SW480 (cell line): ENCODE data around the gene SMCHD1.
"Not testable (repeated sequence)": the region's sequence is repeated elsewhere in the genome, so short reads cannot be mapped to it uniquely, and the experiment has no call there.

Experiments
- DNase-seq: peaks from one replicate; pipeline ENCODE4 v3.0.0-alpha.2; 2016; ENCODE audit warnings: low spot score

The SMCHD1 gene

DNA sequence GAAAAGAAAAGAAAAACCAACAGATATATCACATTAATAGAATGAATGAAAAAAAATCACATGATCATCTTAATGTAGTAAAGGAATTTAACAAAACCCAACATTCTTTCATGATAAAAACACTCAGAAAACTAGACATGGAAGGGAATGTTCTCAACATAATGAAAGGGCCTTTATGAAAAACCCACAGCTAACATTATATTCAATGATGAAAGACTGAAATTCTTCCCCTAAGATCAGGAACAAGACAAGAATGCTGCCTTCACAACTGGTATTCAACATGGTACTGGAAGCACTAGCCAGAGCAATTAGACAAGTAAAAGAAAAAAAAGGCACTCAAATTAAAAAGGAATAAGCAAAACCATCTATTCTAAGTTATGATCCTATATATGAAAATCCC, 162.8 kb downstream of the SMCHD1 start:
- no peak for DNase-seq

DNA sequence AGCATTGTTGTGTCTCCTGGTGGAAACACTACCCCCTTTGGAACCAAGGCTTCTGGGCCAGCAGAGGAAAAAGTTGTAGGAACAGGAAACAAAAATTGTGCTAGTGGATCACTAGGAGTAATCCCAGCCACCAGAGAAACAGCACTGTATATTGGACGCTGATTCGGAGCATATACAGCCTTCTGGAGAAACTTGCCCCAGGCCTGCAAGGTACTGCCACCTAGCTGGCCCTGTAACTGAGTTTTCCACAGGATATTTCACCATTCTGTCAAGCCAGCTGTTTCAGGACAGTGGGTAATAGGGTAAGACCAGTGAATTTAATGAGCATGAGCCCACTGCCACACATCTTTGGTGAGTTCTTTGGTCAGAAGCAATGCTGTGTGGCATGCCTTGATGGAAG, 166.2 kb downstream of the SMCHD1 start:
- no peak for DNase-seq

DNA sequence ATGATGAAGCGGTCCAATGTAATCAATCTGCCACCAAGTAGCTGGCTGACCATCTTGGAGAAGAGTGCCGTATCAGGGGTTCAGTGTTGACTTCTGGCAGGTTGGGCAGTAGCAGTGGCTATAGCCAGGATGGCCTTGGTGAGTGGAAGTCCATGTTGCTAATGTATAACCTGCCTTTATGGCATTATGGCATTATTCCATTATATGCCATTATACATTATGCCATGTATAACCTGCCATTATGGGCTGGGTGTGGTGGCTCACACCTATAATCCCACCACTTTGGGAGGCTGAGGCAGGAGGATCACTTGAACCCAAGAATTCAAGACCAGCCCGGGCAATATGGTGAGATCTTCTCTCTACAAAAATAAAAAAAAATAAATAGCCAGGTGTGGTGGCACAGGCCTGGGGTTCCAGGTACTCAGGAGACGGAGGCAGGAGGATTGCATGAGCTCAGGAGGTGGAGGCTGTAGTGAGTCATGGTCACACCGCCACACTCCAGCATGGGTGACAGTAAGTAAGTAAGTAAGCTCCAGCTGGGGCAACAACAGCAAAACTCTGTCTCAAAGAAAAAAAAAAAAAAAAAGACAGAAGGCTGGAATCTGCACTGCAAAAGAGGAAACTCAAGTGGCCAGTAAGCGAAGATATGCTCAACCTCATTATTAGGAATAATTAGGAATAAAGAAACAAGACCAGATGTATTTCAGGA, 166.8 kb downstream of the SMCHD1 start:
- DNase-seq = no peak

DNA sequence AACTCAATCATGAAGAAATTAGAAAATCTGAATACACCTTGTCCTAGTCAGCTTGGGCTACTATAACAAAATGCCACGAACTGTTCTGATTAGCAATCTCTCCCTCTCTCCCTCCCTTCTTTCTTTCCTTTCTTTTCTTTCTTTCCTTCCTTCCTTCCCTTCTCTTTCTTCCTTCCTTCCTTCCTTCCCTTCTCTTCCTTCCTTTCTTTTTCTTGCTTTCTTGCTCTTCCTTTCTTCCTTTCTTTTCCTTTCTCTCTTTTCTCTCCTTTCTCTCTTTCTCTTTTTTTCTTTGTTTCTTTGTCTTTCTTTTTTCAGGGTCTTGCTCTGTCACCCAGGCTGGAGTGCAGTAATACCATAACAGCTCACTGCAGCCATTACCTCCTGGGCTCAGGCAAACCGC, 167.7 kb downstream of the SMCHD1 start:
- no peak for DNase-seq

DNA sequence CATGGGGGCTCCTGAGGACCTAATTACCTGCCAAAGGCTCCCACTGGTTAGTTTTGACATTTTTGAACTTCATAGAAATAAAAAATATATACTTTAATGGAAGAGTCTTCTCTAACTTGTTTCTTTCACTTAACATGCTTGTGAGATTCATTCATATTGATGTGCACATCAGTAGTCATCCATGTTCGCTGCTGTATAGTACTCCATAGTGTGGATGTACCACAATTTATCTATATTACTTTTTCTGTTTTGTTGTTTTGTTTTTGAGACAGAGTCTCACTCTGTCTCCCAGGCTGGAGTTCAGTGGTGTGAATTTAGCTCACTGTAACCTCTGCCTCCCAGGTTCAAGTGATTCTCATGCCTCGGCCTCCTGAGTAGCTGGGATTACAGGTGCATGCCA, 168.4 kb downstream of the SMCHD1 start:
- DNase-seq = no peak

DNA sequence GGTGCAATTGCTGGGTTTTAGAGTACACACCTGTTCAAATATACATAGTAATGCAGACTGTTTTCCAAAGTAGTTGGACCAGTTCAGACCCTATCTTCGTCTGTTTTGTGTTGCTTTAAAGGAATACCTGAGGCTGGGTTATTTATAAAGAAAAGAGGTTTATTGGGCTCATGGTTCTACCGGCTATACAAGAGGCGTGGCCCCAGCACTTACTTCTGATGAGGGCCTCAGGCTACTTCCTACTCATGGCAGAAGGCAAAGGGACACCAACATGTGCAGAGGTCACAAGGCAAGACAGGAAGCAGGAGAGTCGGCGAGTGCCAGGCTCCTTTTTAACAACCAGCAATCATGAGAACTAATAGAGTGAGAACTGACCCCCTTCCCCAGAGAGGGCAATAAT, 169.3 kb downstream of the SMCHD1 start:
- no peak for DNase-seq

DNA sequence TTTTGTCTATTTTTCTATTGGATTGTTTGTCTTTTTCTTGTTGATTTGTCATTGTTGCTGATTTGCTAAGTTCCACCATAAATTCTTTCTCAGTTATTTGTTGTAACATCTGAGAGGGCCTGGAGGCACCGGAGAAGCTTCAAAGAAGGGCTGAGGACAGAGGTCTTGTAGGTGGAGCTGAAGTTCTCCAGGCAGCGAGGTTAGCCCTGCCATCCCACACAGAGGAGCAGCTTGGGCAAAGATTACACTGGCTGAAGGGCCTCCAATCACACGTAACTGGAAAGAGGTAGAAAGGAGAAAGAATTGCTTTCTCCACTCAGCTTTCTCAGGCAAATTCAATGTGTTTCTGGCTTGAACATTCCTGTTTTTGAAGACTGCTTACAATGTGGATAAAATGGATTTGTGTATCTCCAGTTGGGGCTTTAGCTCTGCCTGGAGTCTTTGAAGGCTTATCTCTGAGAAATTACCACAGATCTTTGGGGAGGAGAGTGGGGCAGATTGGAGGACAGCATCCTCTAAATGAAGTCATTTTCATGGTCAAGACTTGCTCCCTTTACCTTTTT, 170.2 kb downstream of the SMCHD1 start:
- DNase-seq = no peak

DNA sequence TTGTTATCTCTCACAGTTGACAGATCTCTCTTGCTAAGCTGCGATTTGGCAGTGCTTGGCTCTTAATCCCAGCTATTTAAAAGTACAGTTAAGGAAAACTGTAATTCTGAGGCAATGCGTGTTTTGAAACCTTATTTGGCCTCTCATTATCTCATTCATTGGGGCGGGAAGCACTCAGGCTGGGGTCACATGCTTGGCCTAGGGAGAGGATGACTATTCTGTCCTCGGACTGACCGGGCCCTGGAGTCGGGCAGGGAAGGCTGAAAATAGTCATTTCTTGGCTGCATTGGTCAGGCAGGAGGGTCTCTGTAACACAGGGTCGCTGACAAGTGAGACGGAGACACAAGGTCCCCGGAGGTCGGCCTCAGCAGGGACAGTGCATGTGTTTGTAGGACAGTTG, 171.1 kb downstream of the SMCHD1 start:
- DNase-seq = no peak

DNA sequence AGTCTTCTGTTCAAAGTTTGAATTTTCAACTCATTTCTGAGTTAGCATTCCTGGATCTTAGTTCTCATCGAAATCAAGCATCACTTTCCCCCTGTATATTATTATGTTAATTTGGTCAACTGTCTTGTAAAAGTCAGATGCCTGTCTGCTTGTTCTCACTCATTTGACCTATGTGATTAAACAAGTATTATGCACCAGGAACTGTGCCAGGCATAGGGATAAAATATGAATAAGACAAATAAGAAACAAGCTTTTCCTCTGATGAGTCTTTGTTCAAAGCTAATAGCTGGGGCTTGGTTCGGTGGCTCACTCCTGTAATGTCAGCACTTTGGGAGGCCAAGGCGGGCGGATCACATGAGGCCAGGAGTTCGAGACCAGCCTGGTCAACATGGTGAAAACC, 171.5 kb downstream of the SMCHD1 start:
- no peak for DNase-seq

DNA sequence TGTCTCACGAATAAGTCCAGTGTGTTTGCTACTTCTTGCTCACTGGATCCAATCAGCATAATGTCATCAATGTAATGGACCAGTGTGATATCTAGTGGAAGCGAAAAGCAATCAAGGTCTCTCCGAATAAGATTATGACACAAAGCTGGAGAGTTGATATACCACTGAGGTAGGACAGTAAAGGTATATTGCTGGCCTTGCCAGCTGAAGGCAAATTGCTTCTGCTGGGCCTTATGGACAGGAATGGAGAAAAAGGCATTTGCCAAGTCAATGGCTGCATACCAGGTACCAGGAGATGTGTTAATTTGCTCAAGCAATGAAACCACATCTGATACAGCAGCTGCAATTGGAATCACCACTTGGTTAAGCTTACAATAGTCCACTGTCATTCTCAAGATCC, 180.6 kb downstream of the SMCHD1 start:
- not testable (repeated sequence) for DNase-seq

DNA sequence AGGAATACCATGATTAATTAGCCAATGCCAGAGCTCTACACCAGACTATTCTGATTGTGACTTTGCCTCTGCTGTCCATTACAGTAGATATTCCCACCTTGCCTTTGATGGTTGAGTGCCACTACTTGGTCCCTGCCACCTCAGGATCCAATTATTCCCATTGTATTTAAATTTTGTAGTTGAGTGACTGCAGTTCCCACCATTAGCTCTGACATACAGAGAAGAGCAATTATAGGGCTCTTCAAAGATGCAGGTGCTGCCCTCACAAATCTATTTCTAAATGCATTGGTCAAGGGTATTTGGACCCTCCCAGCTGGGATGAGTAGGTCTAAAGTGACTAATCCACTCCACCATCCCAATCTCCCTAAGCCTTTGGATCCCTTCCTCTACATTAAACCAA, 181.8 kb downstream of the SMCHD1 start:
- not testable (repeated sequence) for DNase-seq

DNA sequence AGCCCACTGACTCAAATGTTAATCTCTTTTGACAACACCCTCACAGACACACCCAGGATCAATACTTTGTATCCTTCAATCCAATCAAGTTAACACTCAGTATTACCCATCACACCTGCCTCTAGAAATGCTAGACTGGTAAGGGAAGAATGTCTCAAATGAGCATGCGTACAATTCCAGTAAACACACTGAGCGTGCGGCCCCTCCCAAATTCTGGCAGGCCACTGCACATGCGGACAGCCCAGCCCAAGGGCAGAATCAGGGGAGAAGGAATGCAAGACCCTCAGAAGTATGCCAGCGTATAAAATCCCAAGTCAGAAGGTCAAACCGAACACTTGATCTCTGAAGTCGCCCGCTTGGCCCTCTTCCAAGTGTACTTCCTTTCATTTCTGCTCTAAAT, 183.7 kb downstream of the SMCHD1 start:
- no peak for DNase-seq

DNA sequence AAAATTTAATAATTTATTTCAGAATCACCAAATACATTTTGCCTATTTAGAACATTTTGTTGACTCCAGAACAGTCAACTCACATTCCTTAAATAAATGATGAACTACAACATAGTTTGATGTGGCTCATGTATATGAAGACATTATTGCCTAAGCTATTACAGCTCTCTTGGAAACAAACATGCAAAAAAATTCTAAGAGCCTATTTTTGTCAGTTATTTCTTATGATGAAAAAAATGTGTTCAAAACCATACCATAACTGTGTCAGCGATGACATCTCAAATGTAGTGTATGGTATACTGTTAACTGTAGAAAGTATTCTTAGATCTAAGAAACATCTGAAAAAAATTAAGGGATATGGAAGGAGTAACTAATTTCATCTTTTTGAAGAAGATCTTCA, 185.0 kb downstream of the SMCHD1 start:
- DNase-seq = no peak

DNA sequence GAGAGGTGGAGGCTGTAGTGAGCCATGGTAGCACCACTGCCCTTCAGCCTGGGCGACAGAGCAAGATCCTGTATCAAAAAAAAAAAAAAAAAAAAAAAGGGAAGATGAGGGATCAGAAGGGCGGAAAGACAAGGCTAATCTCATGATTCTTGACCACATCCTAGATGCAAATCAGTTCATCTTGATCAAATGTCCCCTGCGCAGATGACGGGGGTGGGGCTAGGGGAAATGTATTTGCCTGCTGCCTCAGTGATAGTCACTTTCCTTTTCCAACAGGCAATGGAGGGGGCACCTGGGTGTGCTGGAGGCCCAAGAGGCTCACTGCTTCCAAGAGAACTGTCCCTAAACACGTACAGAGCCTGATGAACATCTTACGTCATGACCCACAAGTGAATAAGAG, 187.6 kb downstream of the SMCHD1 start:
- no peak for DNase-seq

DNA sequence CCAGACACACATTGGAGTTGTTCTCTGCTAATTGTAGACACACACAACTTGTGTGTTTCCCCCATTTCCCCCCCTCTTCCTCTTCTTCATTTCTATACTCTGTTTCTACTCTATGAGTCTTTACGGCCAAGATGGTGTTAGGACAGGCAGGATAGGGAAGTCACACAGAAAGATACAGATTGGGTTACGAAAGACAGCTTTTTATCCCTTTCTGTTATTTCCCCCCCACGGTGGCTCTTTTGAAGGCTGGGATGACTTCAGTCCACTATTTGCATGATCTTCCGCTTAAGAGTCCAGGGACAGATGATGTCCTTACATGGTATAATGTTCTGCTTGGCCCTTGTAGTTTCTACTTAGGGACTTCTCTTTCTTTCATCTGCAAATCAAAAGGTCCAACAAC, 189.6 kb downstream of the SMCHD1 start:
- no peak for DNase-seq

DNA sequence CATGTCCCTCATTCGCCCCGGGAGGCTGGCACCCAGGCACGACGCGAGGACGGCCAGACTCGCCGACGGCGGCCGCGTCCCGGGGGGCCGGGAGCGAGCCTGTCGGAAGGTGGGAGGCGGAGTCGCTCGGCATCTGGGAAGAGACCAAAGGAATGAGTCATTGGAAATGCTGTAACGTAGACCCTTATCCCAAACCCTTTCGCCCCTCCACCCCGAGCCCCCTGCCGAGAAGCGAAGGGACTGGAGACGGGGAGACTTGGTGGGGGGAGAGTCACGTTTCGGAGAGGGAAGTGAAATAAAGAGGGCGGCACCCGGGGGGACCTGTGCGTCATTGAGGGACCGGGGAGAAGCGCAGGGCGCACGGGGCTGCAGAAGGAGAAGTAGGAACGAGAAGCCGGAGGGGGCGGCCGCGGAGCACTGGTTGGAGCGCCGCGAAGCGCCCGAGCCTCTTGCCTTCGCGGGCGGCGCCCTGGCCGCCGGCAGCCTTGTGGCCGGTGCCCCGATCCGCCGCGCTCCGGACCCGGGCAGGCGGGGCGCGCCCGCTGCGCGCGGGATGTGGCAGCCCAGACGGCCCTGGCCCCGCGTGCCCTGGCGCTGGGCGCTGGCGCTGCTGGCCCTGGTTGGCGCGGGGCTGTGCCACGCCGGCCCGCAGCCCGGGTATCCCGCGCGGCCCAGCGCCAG, 191.2 kb downstream of the SMCHD1 start, which contains the start of gene EMILIN2:
Gene EMILIN2 (plus strand): TSS at position 371 of the 681 bp plus-strand sequence. CDS start 183 bp downstream, at position 554.
- DNase-seq = peak; percentile 33

DNA sequence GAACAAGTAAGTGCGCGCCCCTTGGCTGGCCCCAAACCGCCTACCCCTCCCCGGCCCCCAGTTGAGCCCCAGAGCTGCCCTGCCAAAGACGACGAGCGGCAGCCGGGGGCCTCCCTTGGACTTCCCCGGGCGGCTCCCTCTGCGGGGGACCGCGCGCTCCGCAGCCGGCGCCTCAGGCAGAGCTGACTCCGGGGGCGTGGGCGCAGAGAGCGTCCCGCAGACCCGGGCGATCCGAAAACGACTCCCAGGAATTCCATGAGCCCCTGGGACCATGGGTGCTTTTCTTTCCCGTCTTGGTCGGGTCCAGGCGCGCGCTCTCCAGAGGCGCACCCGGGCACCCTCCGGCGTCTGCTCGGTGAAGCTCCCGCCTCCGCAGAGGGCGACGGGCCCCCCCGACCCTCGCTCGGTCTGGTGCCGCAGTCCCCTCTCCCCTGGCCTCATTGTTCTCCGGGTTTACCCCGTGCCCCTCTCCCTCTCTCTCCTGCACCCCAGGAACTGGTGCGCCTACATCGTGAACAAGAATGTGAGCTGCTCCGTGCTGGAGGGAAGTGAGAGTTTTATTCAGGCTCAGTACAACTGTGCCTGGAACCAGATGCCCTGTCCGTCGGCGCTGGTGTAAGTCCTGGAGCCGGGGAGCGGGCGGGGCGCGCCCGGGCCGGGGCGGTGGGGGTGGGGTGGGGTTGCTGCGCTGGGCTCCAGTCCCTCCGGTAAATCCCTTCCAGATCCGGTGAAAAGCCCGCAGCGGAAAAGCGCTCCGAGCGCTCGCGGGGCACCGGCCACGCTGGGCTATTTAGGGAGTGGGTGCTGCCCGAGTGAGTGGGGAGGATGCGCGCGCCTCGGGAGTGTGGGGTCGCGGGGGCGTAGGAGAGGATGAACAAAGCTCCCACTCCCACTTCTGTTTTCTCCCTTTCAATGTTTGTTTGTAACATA, 192.1 kb downstream of the SMCHD1 start:
- DNase-seq = no peak

DNA sequence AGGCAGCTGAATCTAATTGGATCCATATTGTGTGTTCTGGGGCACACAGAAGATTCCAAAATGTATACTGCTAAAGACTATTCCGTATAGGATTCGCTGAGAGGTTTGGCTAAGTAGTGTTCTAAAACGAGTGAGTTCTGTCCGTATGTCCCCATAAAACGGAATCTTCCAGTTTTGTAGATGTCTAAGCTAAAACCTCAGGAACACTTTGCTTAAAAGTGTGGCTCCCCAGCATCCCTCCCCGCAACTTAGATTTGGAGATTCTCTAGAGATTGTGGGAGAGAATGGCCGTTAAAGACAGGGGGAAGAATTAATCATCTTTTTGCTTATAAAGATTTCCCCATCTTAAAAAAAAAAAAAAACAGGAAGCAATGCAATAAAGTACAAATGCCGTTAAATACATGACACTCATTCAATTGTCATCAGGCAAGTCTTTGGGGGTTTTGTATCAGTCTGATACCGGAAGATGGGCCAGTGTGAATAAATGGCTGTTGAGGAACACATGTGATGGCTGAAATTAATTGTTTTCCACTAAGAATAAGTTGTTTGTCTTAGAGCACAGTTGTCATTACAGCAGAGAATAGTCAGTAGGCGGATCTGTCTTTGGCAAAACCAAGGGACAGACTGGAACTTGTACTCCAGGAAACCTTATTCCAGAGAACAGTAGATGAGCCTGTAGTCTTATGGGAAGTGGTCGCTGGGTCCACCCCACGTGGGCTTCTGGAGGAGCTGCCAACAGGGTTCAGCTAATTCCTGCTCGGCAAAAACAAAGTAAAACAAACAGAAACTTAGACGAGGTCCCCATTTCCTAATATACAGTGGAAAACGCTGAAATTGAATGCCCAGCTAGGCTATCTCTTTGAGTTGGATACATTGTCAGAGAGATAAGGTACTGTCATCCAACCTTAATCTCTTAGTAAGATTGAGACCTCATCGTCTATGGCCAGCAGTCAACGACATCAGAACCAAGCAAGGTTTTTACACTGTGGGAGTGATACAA, 193.0 kb downstream of the SMCHD1 start:
- DNase-seq = no peak

DNA sequence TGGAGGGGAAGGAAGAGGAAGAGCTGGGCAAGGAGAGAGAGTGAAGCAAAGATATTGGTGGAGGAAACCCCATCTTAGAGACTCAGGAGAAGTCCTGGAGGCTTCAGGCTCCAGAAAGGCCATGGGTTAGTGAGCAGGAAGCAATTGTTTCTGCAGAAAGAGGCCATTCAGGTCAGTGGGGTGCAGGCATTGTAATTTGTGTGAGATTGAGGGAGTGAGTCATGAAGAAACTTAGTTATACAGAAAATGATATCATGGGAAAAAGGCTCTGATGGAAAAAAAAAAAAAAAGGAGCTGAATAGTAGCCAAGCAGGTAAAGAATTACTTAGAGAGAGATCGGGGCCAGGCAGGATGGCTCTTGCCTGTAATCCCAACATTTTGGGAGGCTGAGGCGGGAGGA, 195.3 kb downstream of the SMCHD1 start:
- DNase-seq = no peak

DNA sequence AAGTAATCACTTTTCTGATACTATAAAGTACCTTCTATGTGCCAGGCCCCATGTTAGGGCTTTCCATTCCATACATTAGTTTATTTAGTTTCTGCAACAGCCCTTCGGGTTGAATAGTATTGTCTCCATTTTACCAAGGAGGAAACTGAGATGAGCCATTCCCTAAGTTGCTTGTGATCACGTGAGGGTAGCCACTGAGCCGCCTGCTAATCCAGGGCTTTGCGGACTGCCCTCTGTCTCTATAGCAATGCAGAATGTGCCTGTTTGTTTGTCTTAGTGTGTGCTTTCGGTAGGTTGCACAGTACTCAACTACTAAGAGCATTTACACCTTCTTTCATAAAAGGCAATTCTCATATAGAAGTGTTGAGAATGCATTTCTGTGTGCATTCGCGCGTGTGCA, 196.2 kb downstream of the SMCHD1 start:
- no peak for DNase-seq

DNA sequence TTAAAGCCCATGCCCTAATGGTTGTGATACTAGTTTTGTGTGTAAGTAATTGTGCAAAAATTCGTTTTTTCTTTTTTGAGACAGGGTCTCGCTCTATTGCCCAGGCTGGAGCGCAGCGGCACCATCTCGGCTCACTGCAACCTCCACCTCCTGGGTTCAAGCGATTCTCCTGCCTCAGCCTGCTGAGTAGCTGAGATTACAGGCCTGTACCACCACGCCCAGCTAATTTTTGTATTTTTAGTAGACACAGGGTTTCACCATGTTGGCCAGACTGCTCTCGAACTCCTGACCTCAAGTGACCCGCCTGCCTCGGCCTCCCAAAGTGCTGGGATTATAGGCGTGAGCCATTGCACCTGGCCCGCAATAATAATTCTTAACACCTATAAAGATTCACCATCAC, 196.9 kb downstream of the SMCHD1 start:
- DNase-seq = not testable (repeated sequence)
